Trophoblast cell (in vitro differentiated cells and primary cell): ENCODE measurements around the gene ADSS1.

Experiments used
- DNase-seq, 2 donors: peaks; one replicate each; pipeline ENCODE4 v3.0.0-alpha.2; 2016
- H2AFZ ChIP-seq: 2 replicates; pipeline ENCODE4 v1.6.1; 2013; ENCODE audit warnings: low read length, moderate library complexity, mild to moderate bottlenecking; ENCODE audit not compliant: insufficient read depth, poor library complexity
- H2AK5ac ChIP-seq: 2 replicates; pipeline ENCODE4 v1.6.1; 2013; ENCODE audit warnings: mild to moderate bottlenecking, low read length
- H2BK120ac ChIP-seq: 2 replicates; pipeline ENCODE4 v1.6.1; 2013; ENCODE audit warnings: low read length, mild to moderate bottlenecking, moderate library complexity; ENCODE audit not compliant: insufficient read depth, poor library complexity
- H2BK12ac ChIP-seq: 2 replicates; pipeline ENCODE4 v1.6.1; 2013; ENCODE audit warnings: mild to moderate bottlenecking, low read length, moderate library complexity
- H2BK5ac ChIP-seq: 2 replicates; pipeline ENCODE4 v1.6.1; 2013; ENCODE audit warnings: low read length, low read depth, moderate library complexity, mild to moderate bottlenecking; ENCODE audit not compliant: poor library complexity
- H3K14ac ChIP-seq: 2 replicates; pipeline ENCODE4 v1.6.1; 2013; ENCODE audit warnings: mild to moderate bottlenecking, low read length
- H3K18ac ChIP-seq: 2 replicates; pipeline ENCODE4 v1.6.1; 2013; ENCODE audit warnings: mild to moderate bottlenecking, low read length
- H3K23ac ChIP-seq: 2 replicates; pipeline ENCODE4 v1.6.1; 2013; ENCODE audit warnings: low read length
- H3K27ac ChIP-seq: 2 replicates; pipeline ENCODE4 v1.5.1; 2013; ENCODE audit warnings: low read depth, mild to moderate bottlenecking, inconsistent platforms, low read length, moderate library complexity
- H3K27me3 ChIP-seq: 2 replicates; pipeline ENCODE4 v1.6.1; 2013; ENCODE audit warnings: inconsistent platforms, mild to moderate bottlenecking, low read length, moderate library complexity; ENCODE audit not compliant: insufficient read depth
- H3K36me3 ChIP-seq, 2 experiments: 1 replicate in 1 of 2; 2 replicates in 1 of 2; pipeline ENCODE4 v1.6.1; 2013; ENCODE audit warnings: low read length in 2 of 2, mild to moderate bottlenecking in 2 of 2, moderate library complexity in 1 of 2; ENCODE audit not compliant: insufficient read depth in 2 of 2, control insufficient read depth in 1 of 2
- H3K4ac ChIP-seq: 2 replicates; pipeline ENCODE4 v1.6.1; 2013; ENCODE audit warnings: low read depth, mild to moderate bottlenecking, low read length, moderate library complexity
- H3K4me1 ChIP-seq, 2 experiments: 1 replicate in 1 of 2; 2 replicates in 1 of 2; pipeline ENCODE4 v1.6.1; 2013; ENCODE audit warnings: low read length in 2 of 2, mild to moderate bottlenecking in 2 of 2, moderate library complexity in 1 of 2; ENCODE audit not compliant: insufficient read depth in 2 of 2, control insufficient read depth in 1 of 2
- H3K4me2 ChIP-seq: 2 replicates; pipeline ENCODE4 v1.6.1; 2013; ENCODE audit warnings: inconsistent platforms, mild to moderate bottlenecking, low read length, moderate library complexity
- H3K4me3 ChIP-seq: 2 replicates; pipeline ENCODE4 v1.5.1; 2013; ENCODE audit warnings: mild to moderate bottlenecking, low read depth, low read length, inconsistent platforms
- H3K79me1 ChIP-seq: one replicate; pipeline ENCODE4 v1.6.1; 2013; ENCODE audit warnings: low read length
- H3K79me2 ChIP-seq: 2 replicates; pipeline ENCODE4 v1.6.1; 2013; ENCODE audit warnings: low read length, mild to moderate bottlenecking; ENCODE audit not compliant: control insufficient read depth, insufficient read depth, poor library complexity
- H3K9ac ChIP-seq: 2 replicates; pipeline ENCODE4 v1.6.1; 2013; ENCODE audit warnings: mild to moderate bottlenecking, low read length
- H3K9me3 ChIP-seq: 2 replicates; pipeline ENCODE4 v1.6.1; 2013; ENCODE audit warnings: low read depth, mild to moderate bottlenecking, control low read depth, inconsistent platforms, low read length; ENCODE audit not compliant: insufficient read depth
- H4K12ac ChIP-seq: 2 replicates; pipeline ENCODE4 v1.6.1; 2013; ENCODE audit warnings: low read depth, mild to moderate bottlenecking, low read length, moderate library complexity
- H4K8ac ChIP-seq: 2 replicates; pipeline ENCODE4 v1.6.1; 2013; ENCODE audit warnings: low read depth, mild to moderate bottlenecking, low read length, moderate library complexity
- H4K91ac ChIP-seq: one replicate; pipeline ENCODE4 v1.6.1; 2013; ENCODE audit warnings: low read depth, mild to moderate bottlenecking, low read length, moderate library complexity
- WGBS: extraction: QIAGEN DNeasy Blood & Tissue Kit; methylation state at CpG from one replicate; pipeline ENCODE4 v1.1.7; 2013; ENCODE audit warnings: missing lambda C conversion rate; ENCODE audit not compliant: insufficient read length, insufficient coverage; ENCODE audit errors: extremely low coverage; 5-methylcytosine and 5-hydroxymethylcytosine counted together

The ADSS1 gene

GRCh38 chr14:104794099-104794498 is 70.1 kb downstream of the ADSS1 start:
- no CpG with 5 or more reads among the region's 15 CpGs for WGBS
- DNase-seq: peak; percentile 42 to 66
- H3K18ac ChIP-seq: peak overlapping the region; percentile 71
- H3K27ac ChIP-seq: no peak overlapping the region
- H3K9me3 ChIP-seq: peaks cover 7% of the 10 kb centered on the region
- no peak overlapping the region for H4K12ac ChIP-seq
- no peak overlapping the region for H2BK12ac ChIP-seq
- peak overlapping the region; percentile 75 for H3K4me2 ChIP-seq
- no peak overlapping the region for H3K9ac ChIP-seq
- H3K36me3 ChIP-seq: peaks cover 36 to 42% of the 10 kb centered on the region in 2 experiments
- H4K91ac ChIP-seq: peak overlapping the region; percentile 10
- peaks cover 16 to 20% of the 10 kb centered on the region in 2 experiments for H3K4me1 ChIP-seq
- H2AFZ ChIP-seq: no peak overlapping the region
- peaks cover 25% of the 10 kb centered on the region for H3K79me2 ChIP-seq
- H2BK120ac ChIP-seq: no peak overlapping the region
- H2BK5ac ChIP-seq: no peak overlapping the region
- H3K23ac ChIP-seq: no peak overlapping the region
- H3K79me1 ChIP-seq: peaks cover 15% of the 10 kb centered on the region
- peak overlapping the region; percentile 6 for H4K8ac ChIP-seq
- peaks cover 6% of the 10 kb centered on the region for H3K27me3 ChIP-seq
- no peak overlapping the region for H3K14ac ChIP-seq
- no peak overlapping the region for H2AK5ac ChIP-seq
- peak overlapping the region; percentile 31 for H3K4ac ChIP-seq
- H3K4me3 ChIP-seq: peak overlapping the region; percentile 47

- peaks cover 6% of the 10 kb centered on the region for H3K27me3 ChIP-seq
- H2AFZ ChIP-seq: peak overlapping the region; percentile 35
- peak overlapping the region; percentile 23 for H2BK5ac ChIP-seq
- H3K9ac ChIP-seq: peak overlapping the region; percentile 88
- H3K79me2 ChIP-seq: peaks cover 25% of the 10 kb centered on the region
- peak overlapping the region; percentile 53 for H3K27ac ChIP-seq
- peak overlapping the region; percentile 82 for H4K91ac ChIP-seq
- H3K79me1 ChIP-seq: peaks cover 16% of the 10 kb centered on the region
- H3K18ac ChIP-seq: peak overlapping the region; percentile 89
- peak overlapping the region; percentile 13 for H2BK12ac ChIP-seq
- peak overlapping the region; percentile 54 for H4K12ac ChIP-seq
- H3K9me3 ChIP-seq: peaks cover 7% of the 10 kb centered on the region
- DNase-seq: no peak
- H3K36me3 ChIP-seq: peaks cover 31 to 37% of the 10 kb centered on the region in 2 experiments
- peak overlapping the region; percentile 87 for H3K14ac ChIP-seq
- peak overlapping the region; percentile 82 for H3K4me3 ChIP-seq
- H3K4me1 ChIP-seq: peaks cover 16 to 21% of the 10 kb centered on the region in 2 experiments
- H2BK120ac ChIP-seq: peak overlapping the region; percentile 65
- H2AK5ac ChIP-seq: peak overlapping the region; percentile 31
- H3K4me2 ChIP-seq: peak overlapping the region; percentile 75
- peak overlapping the region; percentile 66 for H4K8ac ChIP-seq
- no peak overlapping the region for H3K23ac ChIP-seq
- WGBS: no CpG with 5 or more reads among the region's 16 CpGs
- H3K4ac ChIP-seq: peak overlapping the region; percentile 84
Measured at GRCh38 chr14:104794631-104794992, 70.6 kb downstream of the ADSS1 start.

DNA sequence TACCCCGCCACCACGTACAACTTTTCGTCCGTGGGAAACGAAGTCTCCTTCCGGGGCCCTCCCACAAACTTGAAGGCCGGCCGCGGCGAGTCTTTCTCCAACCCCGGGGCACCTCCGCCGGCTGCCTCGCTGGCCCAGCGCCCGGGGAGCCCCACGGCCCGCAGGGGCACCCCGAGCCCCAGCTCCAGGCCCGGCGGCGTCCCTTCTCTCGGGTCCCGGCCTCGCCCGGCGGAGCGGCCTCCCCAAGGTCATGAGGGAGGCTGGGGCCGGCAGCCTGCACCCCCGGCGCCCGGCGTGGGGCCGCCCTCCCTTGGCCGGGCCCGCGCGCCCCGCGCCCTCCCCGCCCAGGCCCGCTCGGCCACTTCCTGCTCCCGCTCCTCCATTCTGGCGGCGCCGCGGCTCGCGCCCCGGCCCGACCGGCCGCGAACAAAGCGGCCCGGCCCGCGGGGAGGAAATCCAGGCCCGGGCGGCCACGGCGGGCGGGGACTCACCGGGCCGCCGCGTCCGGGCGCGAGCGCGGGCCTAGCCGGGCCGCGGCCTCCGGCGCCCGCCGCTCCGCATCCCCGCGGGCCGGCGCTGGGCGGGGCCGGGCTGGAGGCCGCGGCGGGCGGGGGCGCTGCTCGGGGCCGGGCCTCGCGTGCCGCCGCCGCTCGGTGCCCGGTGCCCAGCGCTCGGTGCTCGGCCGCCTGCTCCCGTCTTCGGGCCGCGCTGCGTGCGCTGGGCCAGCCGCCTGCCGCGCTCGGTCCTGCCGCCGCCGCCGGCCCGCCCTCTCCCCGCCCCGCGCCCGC is 71.2 kb downstream of the ADSS1 start, which contains the start of gene AKT1:
AKT1 (minus strand) TSS at position 756 of the 788 bp plus-strand sequence. CDS start 3,105 bp downstream, outside the sequence.
- H3K4me2 ChIP-seq: peak within 1 kb of the TSS; percentile 75
- H3K4ac ChIP-seq: peak within 1 kb of the TSS; percentile 84
- H3K14ac ChIP-seq: peak within 1 kb of the TSS; percentile 87
- peak within 1 kb of the TSS; percentile 89 for H3K18ac ChIP-seq
- H4K91ac ChIP-seq: peak within 1 kb of the TSS; percentile 84
- H3K79me1 ChIP-seq: peaks cover 21% of the 10 kb centered on the region
- peaks cover 27% of the 10 kb centered on the region for H3K79me2 ChIP-seq
- H2BK12ac ChIP-seq: peak within 1 kb of the TSS; percentile 24
- H3K4me3 ChIP-seq: peak within 1 kb of the TSS; percentile 82
- peak within 1 kb of the TSS; percentile 53 for H3K27ac ChIP-seq
- H3K23ac ChIP-seq: no peak within 1 kb of the TSS
- H3K9ac ChIP-seq: peak within 1 kb of the TSS; percentile 88
- H3K27me3 ChIP-seq: peaks cover 6% of the 10 kb centered on the region
- H2BK120ac ChIP-seq: peak within 1 kb of the TSS; percentile 65
- H3K9me3 ChIP-seq: peaks cover 7% of the 10 kb centered on the region
- whole genome bisulfite sequencing: no CpG with 5 or more reads among the region's 124 CpGs
- peaks cover 18 to 24% of the 10 kb centered on the region in 2 experiments for H3K4me1 ChIP-seq
- peak within 1 kb of the TSS; percentile 79 for H2AK5ac ChIP-seq
- H4K12ac ChIP-seq: peak within 1 kb of the TSS; percentile 79
- no peak for DNase-seq
- H4K8ac ChIP-seq: peak within 1 kb of the TSS; percentile 91
- peak within 1 kb of the TSS; percentile 73 for H2AFZ ChIP-seq
- H2BK5ac ChIP-seq: peak within 1 kb of the TSS; percentile 35
- H3K36me3 ChIP-seq: peaks cover 26 to 32% of the 10 kb centered on the region in 2 experiments

DNA sequence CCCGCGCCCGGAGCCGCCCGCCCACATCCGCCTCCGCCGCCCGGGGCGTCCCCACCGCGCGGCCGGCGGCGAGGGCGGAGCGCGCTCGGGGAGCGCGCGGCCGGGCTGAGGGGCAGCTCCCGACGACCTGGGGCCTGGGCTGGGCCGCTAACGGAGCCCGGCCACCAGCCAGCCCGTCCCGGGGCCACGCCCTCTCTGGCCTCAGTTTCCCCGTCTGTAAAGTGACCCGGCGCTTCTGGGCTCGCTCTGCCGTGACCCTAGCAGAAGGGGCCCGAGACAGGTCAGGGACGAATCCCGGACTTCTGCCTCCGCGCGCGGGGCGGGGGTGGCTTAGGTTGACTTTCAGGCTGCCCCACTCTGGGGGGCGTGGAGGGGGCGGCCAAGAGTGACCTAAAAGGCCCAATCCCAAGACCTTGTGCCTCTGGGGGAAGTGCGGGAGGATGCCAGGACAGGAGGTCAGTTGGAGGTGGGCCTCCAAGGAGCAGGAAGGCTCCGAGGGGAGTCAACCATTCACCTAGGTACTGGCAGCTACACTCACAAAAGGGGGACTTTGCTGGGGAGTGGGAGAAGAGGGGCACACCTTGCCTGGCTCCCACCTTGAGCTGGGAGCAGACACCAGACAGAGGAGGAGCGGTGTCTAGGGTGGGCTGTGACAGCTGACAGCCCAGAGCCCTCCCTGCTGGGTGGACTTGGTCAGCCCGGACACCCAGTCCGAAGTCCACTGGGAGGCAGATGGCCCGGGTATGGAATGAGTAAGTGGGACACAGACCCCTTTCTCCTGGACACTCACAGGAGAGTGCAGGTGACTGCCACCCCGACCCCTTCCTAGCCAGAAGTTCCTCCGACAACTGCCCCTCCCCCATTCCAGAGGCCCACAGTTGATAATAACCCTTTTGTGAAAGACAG is 72.0 kb downstream of the ADSS1 start:
- H3K14ac ChIP-seq: peak overlapping the region; percentile 87
- peaks cover 7% of the 10 kb centered on the region for H3K9me3 ChIP-seq
- H3K4me3 ChIP-seq: peak overlapping the region; percentile 42
- H4K8ac ChIP-seq: peak overlapping the region; percentile 91
- peak overlapping the region; percentile 43 for H3K4ac ChIP-seq
- H3K27ac ChIP-seq: no peak overlapping the region
- peak overlapping the region; percentile 70 for H3K18ac ChIP-seq
- H2BK5ac ChIP-seq: peak overlapping the region; percentile 35
- no CpG with 5 or more reads among the region's 55 CpGs for WGBS
- peak overlapping the region; percentile 59 for H2BK120ac ChIP-seq
- H3K27me3 ChIP-seq: peaks cover 6% of the 10 kb centered on the region
- DNase-seq: peak; percentile 29 to 69
- peaks cover 23% of the 10 kb centered on the region for H3K79me1 ChIP-seq
- peaks cover 18 to 25% of the 10 kb centered on the region in 2 experiments for H3K4me1 ChIP-seq
- H4K91ac ChIP-seq: peak overlapping the region; percentile 84
- H4K12ac ChIP-seq: peak overlapping the region; percentile 79
- peak overlapping the region; percentile 79 for H2AK5ac ChIP-seq
- peak overlapping the region; percentile 73 for H2AFZ ChIP-seq
- peak overlapping the region; percentile 24 for H2BK12ac ChIP-seq
- no peak overlapping the region for H3K23ac ChIP-seq
- H3K36me3 ChIP-seq: peaks cover 17 to 24% of the 10 kb centered on the region in 2 experiments
- peaks cover 28% of the 10 kb centered on the region for H3K79me2 ChIP-seq
- H3K4me2 ChIP-seq: peak overlapping the region; percentile 67
- H3K9ac ChIP-seq: no peak overlapping the region
